H1 (cell line): ENCODE results near the gene NEBL. TPM values are rescaled to one million over a fixed set of nuclear protein-coding genes. Genes with fewer than 3 reads are reported as not detected.

Experiments used
- KDM4A ChIP-seq: IDR thresholded peaks from one replicate; pipeline ENCODE4 v1.7.1; 2012; ENCODE audit warnings: low read depth, mild to moderate bottlenecking, moderate library complexity, low read length, inconsistent platforms; ENCODE audit not compliant: severe bottlenecking
- USF2 ChIP-seq: IDR thresholded peaks from 2 replicates; pipeline ENCODE4 v1.6.1; 2011; ENCODE audit warnings: low read length, improper control_type of control experiment
- polyA plus RNA-seq, 7 experiments: library from polyadenylated mRNA; depleted of rRNA in 3 of 7; stranded (reverse) in 5 of 7; unstranded in 2 of 7; fragments of >200 nt in 5 of 7; fragments of 200-250 nt in 2 of 7; gene quantifications; 1 replicate in 5 of 7; 2 replicates in 1 of 7; 4 replicates in 1 of 7; pipeline versions ENCODE4 v1.2.1 to v1.2.3, GENCODE V29; 2011 to 2013; ENCODE audit warnings: missing spikeins in 2 of 7, mixed read lengths in 2 of 7
- total RNA-seq: library from RNA; stranded (reverse); fragmentation: NEBNext Ultra II Directional; extraction: Animal tissue kit (Norgen Biotek cat#: 25700); gene quantifications from 2 replicates; pipeline ENCODE4 v1.2.1, GENCODE V29; 2021

The NEBL gene
- total and polyA plus RNA-seq, 2 of the 8 experiments (the other 6 are each of a cell fraction or from before 2014, with no cell fraction given) = 7.5 to 10.5 TPM

- TF ChIP-seq USF2 = no peak
- no peak for TF ChIP-seq KDM4A
These were observed 22.4 kb upstream of the NEBL start (continued) for GRCh38 chr10:20919481-20919880.
